Prostate gland (tissue), 2 donors: ENCODE data around the gene RAMACL. TPM values are rescaled to one million over a fixed set of nuclear protein-coding genes. Genes with fewer than 3 reads are reported as not detected.
A peak's percentile ranks its signal among the peaks of the same experiment; 100 is the strongest.

ENCODE experiments used
- DNase-seq: peaks from one replicate; pipeline ENCODE4 v3.0.0-alpha.2; 2019; ENCODE audit warnings: low spot score
- H3K27ac ChIP-seq, 2 donors: fragments of 200-600 bp; sonication (generic); 2 replicates each; pipeline ENCODE4 v1.5.1; 2017 to 2019
- H3K27me3 ChIP-seq: fragments of 200-600 bp; sonication (generic); replicated peaks from 2 replicates; pipeline ENCODE4 v1.5.1; 2019; ENCODE audit not compliant: insufficient read depth
- H3K36me3 ChIP-seq, 2 donors: fragments of 200-600 bp; sonication (generic); 1 replicate in 1 of 2; 2 replicates in 1 of 2; pipeline versions ENCODE4 v1.5.1 to v1.8.1; 2017 to 2019
- H3K4me1 ChIP-seq: fragments of 200-600 bp; sonication (generic); replicated peaks from 2 replicates; pipeline ENCODE4 v1.5.1; 2019
- H3K4me3 ChIP-seq, 2 donors: fragments of 200-600 bp; sonication (generic); 2 replicates each; pipeline ENCODE4 v1.5.1; 2017 to 2019
- H3K9me3 ChIP-seq: fragments of 200-600 bp; sonication (generic); 2 replicates; pipeline ENCODE4 v1.5.1; 2017
- CTCF ChIP-seq, 4 experiments: fragments of 200-600 bp in 2 of 4; fragments of 450-650 bp in 2 of 4; sonication (generic) in 2 of 4; IDR thresholded peaks; 1 replicate in 3 of 4; 2 replicates in 1 of 4; pipeline ENCODE4 v1.5.1; 2016 to 2019; ENCODE audit warnings: antibody characterized with exemption in 4 of 4, mild to moderate bottlenecking in 2 of 4, moderate library complexity in 2 of 4
- POLR2A ChIP-seq: fragments of 450-650 bp; IDR thresholded peaks from one replicate; pipeline ENCODE4 v1.6.1; 2016; ENCODE audit warnings: antibody characterized with exemption, mild to moderate bottlenecking
- POLR2AphosphoS5 ChIP-seq: sonication (generic); formaldehyde crosslinking; IDR thresholded peaks from one replicate; pipeline ENCODE4 v1.6.1; 2017; ENCODE audit warnings: antibody characterized with exemption
- WGBS: methylation state at CpG from one replicate; pipeline ENCODE4 v1.1.5; 2018; 5-methylcytosine and 5-hydroxymethylcytosine counted together
- intact Hi-C: fragments of 100-400 bp; cut with DNase I; formaldehyde crosslinking; loops from one replicate; pipeline ENCODE4 v1.14.2; 2022
- total RNA-seq, 2 donors: library from RNA; depleted of rRNA; stranded (reverse); fragments of >200 nt; gene quantifications; one replicate each; pipeline ENCODE4 v1.1.0, GENCODE V29; 2016

RAMACL gene
- total RNA-seq, 2 donors from 2014 or later = 0.68 to 1.1 TPM

GRCh38 chr6:166626177-166627032 lies 39.9 kb upstream of the RAMACL start:
- H3K27me3 ChIP-seq = no peaks in the 10 kb centered on the region
- intact Hi-C loops = loop anchor here (5.0 to 10.0 kb wide), 3 partner anchors 69 to 244 kb away; partner anchors contain the start of gene MPC1
- H3K36me3 ChIP-seq = no peaks in the 10 kb centered on the region
- peaks cover 9% of the 10 kb centered on the region for H3K4me1 ChIP-seq
- no peaks in the 10 kb centered on the region for H3K9me3 ChIP-seq
- TF ChIP-seq POLR2AphosphoS5 (no peak), POLR2A (no peak), CTCF (IDR thresholded peaks at IDR 0.05) (no peak)
- no peak for DNase-seq
- H3K4me3 ChIP-seq = peak overlapping the region; percentile 81 to 96
- peak overlapping the region; percentile 79 to 85 for H3K27ac ChIP-seq
- under 1% methylated on average over 52 of the region's 66 CpGs for WGBS

GRCh38 chr6:166625356-166625755 lies 38.9 kb upstream of the RAMACL start:
- TF ChIP-seq POLR2A (no peak), CTCF (IDR thresholded peaks at IDR 0.05) (no peak), POLR2AphosphoS5 (peak; percentile 34)
- Histone ChIP-seq H3K9me3 (no peaks in the 10 kb centered on the region), H3K4me3 (peak overlapping the region in 1 of 2 donors; percentile 96), H3K4me1 (peaks cover 9% of the 10 kb centered on the region), H3K27ac (peak overlapping the region; percentile 79 to 85), H3K27me3 (no peaks in the 10 kb centered on the region), H3K36me3 (no peaks in the 10 kb centered on the region)
- intact Hi-C loops = loop anchor here (5.0 to 10.0 kb wide), 3 partner anchors 68 to 243 kb away; partner anchors contain the start of gene MPC1
- DNase-seq = no peak
- 38% methylated on average over 5 of the region's 5 CpGs for WGBS

GRCh38 chr6:166624275-166624674 lies 37.8 kb upstream of the RAMACL start:
- no peaks in the 10 kb centered on the region for H3K9me3 ChIP-seq
- no peaks in the 10 kb centered on the region for H3K36me3 ChIP-seq
- 57% methylated on average over 4 of the region's 4 CpGs for WGBS
- intact Hi-C loops = loop anchor here (10.0 kb wide), 1 partner anchor 159 kb away; no protein-coding TSS in a partner anchor
- peak; percentile 44 for DNase-seq
- peak overlapping the region in 1 of 2 donors; percentile 22 for H3K27ac ChIP-seq
- no peak overlapping the region for H3K4me3 ChIP-seq
- TF ChIP-seq POLR2AphosphoS5 (peak; percentile 73), CTCF (IDR thresholded peaks at IDR 0.05) (no peak)
- peaks cover 9% of the 10 kb centered on the region for H3K4me1 ChIP-seq
- no peaks in the 10 kb centered on the region for H3K27me3 ChIP-seq

- Histone ChIP-seq H3K4me3 (no peak overlapping the region), H3K27ac (no peak overlapping the region), H3K4me1 (peaks cover 2% of the 10 kb centered on the region), H3K36me3 (no peaks in the 10 kb centered on the region), H3K9me3 (no peaks in the 10 kb centered on the region), H3K27me3 (no peaks in the 10 kb centered on the region)
- TF ChIP-seq POLR2AphosphoS5 = no peak
- TF ChIP-seq POLR2A = no peak
- TF ChIP-seq CTCF (IDR thresholded peaks at IDR 0.05) = no peak
- intact Hi-C loops = loop anchor here (10.0 kb wide), 1 partner anchor 159 kb away; no protein-coding TSS in a partner anchor
- WGBS = 96% methylated on average over 5 of the region's 5 CpGs
- no peak for DNase-seq
Measured at GRCh38 chr6:166623318-166623717, 36.8 kb upstream of the RAMACL start.
